Measurements from ENCODE around the gene BMP10.

BMP10 gene

DNA sequence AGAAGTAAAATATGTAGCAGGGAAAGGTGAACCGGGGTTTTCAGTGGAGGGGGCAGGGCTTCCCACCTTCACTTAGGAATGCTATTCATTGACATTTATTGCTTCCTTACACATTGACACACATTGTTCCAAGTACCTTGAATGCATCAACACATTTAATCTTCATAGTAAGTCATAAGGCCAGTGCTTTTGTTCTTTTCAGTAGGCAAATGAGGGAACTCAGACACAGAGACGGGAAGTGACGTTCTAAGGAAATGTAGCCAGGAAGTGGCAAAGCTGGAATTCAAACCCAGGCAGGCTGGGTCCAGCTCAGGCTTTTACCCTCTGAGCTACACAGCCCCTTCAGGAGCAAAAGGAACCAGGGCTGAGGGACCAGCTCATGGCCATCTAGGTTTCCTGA, 20.7 kb downstream of the BMP10 start:
- no peak for DNase-seq (ENCODE audit: low read depth)

DNA sequence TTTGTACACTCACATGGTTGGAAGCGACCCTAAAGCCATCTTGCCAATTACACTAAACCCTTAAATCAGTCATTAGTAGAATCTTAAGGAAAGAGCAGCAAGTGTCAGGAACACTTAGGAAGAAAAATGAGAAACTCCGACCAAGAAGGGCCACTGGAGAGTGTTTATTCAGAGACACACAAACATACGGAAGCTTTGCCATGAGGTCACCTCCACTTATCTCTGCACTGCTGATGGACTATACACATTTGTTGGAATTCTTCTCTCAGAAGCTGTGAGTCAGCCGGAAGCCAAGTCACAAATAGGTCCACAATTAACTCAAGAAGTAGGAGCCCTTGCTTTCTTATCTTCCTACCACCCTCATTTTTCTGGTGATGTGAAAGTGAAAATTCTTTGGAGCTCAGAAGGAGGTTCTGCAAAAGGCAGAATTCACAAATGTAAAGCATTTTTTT, 21.6 kb downstream of the BMP10 start:
- DNase-seq (ENCODE audit: low read depth): no peak

DNA sequence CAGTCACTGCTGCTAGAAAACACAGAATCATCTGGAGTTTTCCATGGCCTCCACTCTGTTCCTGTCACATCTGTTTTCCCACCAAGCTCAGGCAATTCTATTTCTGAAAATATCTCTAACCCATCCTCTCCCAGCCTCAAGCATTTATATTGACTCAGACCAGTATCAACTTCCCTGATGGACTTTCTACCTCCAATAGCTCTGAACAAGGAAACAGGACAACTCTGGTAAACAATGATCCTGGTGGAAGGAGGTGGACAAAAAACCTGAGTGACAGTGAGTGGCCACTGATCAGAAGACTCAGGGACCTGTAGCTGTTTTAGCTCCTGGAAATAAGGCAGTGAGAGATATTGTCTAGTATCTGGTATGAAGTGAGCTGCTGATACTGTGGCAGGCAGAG, 23.4 kb downstream of the BMP10 start:
- no peak for DNase-seq (ENCODE audit: low read depth)

DNA sequence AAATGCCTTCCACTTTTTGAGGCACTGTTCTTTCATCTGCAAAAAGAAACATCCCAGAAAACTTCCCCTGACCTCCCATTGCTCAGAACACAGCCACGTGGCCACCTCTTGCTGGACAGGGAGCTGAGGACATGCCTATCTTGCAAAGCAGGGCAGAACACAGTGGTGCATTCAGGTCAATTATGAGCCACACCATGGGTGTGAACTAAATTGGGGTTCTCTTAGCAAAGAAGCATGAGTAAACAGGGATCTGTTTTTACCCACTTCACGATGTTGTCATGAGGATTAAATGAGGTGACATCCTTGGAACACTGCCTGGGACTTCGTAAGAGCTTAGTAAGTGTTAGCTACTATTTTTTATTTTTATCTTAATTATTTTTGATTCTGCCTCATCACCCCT, 25.1 kb downstream of the BMP10 start:
- no peak for DNase-seq (ENCODE audit: low read depth)

DNA sequence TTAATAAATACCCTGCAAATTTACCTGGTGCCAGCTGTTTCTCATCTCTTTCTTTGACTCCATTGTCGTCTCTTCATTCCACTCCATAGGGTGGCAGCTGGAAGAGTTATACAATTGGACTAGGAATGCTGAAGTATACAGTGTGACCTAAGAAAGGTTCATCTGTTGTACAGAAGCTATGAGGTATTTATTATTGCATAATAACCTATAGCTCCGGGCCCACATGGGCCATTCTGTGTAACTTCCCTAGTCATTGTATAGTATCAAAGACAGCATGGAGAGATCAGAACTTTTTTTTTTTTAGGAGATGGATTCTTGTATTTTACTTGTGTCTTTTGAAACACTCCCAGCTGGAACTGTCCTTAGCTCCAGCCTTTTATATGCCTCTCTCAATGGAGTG, 26.2 kb downstream of the BMP10 start:
- DNase-seq (ENCODE audit: low read depth): no peak

DNA sequence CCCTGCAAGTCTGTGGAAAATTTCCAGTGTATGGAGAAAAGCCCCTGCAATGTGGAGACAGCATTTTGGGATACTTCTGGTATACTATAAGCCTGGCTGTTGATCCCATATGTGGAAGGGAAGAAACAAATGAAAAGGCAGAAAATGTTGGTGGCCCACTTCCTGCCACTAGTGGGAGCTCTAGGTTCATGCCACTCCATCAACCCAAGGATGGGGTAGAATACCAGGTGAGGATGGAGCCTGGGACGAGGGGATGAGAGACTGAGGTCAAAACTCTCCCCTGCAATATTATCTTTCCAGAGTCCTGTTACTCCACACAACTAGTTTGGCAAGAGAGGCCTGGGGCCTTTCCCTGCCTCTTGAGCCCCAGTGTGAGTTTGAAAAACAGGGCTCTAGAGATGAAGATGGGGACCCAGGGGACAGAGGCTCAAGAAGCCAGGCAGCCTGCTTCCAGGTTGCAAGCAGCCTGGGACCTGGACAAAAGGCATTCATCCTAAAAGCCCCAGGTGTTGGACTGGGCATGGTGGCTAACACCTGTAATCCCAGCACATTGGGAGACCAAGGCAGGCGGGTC, 31.9 kb downstream of the BMP10 start:
- DNase-seq (ENCODE audit: low read depth): no peak

DNA sequence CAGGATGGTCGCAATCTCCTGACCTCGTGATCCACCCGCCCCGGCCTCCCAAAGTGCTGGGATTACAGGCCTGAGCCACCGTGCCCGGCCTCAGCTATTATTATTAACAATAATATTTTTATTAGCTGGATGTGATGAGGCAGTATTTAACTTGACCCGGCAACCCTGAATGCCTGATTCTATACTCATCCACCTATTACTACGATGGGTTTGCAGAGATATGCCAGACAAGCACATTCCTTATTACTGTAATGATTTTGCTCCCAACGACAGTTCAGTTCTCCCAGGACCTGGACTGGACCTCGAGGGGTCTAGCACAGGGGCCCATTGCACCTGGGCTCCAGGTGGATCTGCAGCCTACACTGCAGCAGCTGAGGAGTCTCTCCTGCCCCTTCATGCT, 32.6 kb downstream of the BMP10 start:
- DNase-seq (ENCODE audit: low read depth): no peak

DNA sequence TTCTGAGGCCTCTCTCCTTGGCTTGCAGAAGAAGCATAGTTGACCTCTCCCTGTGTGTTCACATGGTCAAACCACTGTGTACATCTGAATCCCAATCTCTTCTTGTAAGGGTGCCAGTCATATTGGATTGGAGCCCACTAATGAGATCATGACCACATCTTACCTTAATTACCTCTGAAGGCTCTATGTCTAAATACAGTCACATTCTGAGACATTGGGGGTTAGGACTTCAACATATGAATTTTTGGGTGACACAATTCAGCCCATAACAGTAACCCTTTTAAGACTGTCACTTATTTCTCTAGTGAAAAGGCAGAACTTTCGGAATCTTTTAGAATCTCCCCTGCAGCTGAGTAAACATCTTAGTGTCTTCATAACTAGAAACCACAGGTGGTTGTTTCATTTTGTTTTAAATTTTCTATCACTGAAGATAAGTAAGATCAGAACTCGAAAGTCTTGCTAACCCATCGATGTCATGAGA, 33.3 kb downstream of the BMP10 start:
- no peak for DNase-seq (ENCODE audit: low read depth)

DNA sequence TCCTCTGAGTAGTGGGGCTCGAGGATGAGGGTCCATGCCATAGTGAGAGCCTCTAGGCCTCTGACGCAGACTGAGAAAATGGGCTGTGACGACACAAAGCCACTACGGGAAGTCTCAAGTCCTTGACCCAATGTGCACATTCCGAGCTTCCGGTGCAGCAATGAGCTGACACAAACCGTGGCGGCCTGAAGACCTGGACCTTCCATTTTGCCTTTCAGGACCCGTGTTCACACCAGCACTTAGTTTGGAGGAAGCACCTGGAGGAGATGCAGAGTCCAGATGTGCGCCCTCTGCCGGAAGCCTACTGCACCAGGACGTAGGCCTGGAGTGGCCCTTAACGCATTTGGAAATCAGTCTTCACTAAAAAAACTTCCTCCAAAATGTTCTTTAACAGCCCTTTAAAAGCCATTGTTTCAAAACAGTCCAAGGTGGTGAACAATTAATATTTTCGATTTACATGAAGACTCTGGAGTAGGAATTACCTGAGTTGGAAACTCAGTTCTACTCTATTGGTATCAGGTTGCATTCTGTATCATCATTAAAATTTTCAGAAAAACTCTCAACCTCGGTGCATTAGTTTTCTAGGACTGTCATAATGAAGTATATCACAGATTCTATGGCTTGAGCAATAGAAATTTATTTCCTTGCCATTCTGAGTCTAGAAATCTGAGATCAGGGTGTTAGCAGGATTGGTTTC, 33.9 kb downstream of the BMP10 start:
- DNase-seq (ENCODE audit: low read depth): peak; percentile 65

DNA sequence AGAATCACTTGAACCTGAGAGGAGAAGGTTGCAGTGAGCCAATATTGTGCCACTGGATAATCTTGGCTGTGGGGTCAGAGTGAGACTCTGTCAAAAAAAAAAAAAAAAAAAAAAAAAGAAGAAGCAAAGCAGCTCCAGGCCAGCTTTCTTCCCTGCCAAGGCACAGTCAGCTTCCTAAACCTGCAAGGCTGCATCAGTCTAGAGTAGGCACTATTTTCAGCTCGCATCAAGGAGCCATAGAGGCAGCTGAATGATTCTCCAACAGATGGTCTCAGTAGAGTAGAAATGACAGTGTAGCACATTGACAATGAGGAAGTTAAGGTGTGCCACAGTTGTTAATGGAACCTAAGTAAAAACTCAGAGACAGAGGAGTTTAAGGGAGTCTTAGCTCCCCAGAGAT, 35.6 kb downstream of the BMP10 start:
- DNase-seq (ENCODE audit: low read depth): no peak

DNA sequence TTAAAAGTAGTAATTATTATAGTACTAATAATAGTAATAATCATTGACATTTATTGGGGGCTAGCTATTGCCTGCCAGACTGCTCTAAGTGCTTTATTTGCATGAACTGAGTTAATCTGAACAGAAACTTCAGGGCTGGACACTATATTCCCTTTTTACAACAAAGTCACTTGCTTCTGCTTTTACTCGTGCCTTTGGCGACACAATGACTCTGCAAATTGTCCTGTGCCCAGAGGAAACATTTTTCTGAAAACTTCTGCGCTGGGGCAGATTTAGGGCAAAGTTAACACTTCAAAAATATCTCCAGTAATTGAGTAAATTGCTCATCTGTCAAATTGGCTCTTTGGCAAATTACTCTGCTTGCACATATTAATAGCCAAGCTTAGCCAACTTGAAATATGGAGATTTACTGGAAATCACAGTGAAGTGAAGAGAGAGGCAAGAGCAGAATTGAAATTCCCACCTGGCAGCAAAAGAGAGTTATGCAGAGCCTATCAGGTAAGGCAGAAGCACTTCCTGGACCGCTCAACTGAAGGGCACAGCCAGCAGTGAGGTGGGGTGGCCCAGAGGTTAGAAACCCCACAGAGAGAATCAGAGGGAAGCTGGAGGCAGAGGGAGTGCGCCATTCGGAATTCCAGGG, 36.3 kb downstream of the BMP10 start:
- no peak for DNase-seq (ENCODE audit: low read depth)

DNA sequence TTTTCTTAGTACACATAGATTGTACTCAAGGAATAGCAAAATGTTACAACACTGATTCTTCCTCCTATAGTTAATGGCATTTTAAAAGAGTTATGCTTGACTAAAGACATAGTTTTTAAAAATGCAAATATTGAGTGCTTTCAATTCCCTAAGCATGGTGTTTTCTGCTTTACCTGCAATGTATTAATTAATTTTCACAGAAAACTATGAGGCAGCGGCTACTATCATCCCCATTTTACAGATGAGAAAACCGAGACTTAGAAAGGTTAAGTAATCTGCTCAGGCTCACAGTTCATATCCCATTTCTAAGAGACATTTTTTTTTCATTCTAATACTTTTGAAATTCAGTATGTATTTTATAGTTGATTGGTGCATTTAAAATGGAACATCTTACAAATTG, 38.0 kb downstream of the BMP10 start:
- no peak for DNase-seq (ENCODE audit: low read depth)

DNA sequence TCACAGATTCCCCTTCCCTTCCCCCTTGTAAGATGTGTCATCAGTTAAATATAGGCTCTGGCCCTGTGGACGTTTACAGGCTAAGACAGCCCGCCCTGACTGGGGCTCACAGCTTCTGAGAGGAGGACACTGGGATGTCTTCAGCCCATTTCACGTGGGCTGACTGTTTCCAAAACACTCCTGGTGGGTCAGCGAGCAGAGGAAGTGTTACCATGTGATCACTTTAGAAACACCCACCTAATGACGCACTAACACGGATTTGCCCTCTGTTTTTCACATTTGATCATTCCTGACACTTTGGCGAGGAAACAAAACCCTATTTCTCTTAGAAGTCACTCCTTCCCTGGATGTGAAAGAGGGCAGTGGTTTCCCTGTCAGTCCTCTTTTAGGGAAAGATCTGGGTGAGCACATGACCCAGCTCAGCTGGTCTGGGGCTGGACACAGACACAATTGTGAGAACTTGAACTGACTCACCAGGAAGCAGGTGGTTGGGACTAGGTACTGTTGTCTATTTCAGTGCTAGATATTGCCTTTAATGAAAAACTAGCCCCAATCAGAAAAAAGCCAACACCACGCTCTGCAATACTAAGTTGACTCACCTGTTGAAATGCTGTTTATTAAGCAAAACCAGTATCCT, 38.8 kb downstream of the BMP10 start:
- peak; percentile 17 for DNase-seq (ENCODE audit: low read depth)

DNA sequence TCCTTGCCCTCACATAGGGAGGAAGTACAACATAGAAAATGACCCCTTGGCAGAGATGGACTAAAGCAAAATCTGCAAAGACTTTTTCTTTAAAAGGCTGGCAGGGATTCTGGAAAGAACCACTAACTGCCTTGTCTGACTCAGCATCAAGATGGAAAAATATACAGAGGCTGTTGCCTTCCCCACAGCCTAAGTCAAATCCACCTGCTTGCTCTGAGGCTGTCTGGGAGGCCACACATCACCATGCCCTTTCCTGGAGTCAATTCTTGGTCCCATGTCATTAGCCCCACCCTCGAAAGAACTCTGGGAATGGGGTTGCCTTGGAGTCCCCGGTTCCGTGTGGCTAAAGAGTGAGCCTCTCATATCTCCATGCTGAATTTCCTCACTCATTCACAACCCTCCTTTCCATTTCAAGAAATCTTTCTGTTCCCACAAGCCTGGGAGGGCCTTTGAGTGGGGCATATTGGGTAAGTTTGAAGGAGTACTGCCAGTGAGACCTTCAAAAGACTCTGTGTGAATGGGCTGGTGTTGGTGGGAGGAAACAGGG, 39.4 kb downstream of the BMP10 start:
- no peak for DNase-seq (ENCODE audit: low read depth)

DNA sequence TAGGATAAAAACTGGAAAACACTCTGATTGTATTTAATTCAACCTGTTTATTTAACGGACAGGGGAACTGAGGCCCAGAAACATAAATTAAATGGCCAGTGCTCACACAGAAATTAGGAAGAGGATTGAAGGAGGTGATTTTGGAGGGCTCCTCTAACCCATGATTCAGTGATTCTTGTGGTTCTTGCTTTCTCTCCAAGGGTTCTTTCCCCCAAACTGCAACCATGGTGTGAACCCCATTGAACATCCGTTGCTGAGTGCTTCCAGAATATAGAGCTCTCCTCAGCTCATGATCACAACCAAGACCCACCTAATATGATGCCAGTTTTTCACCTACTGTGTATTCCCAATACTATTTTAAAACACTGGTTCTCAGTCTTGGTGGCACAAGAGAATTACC, 41.4 kb downstream of the BMP10 start:
- no peak for DNase-seq (ENCODE audit: low read depth)

DNA sequence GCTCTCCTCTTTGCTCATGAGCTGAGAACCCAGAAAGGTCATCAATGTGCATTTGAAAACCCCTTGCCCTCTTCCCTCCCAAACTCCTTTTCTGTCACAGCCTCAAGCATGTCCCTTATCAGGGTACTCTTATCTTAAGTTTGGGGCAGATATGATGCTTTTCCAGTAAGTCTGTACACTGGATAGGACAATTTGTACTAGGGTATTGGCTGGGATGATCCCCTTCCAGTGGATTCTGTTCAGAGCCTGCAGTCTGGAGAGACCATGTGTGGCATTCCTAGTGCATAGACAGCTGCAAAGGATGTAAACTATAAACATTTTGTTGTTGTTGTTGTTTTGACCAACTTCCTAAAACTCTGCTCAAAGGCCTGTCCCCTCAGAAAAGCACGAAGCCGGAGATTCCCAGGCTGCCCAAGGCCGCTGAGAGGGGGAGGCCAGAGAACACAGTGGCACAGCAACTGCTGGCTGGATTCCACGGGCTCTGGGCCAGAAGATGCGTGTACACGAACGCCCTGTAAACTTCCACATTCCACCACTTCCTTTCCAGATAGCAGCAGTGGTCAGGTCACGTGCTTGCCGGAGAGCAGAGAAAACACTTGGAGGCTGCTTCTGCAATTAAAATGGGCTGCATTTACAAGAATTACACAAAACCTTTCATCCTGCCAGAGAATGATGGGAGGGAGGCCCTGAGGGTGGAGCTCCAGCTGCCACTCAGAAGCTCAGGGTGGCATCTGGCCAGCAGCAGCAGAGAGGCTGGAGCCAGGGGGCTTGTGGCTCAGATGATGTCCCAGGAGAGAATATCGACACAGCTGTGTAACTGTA, 42.1 kb downstream of the BMP10 start:
- DNase-seq (ENCODE audit: low read depth): peak; percentile 34

DNA sequence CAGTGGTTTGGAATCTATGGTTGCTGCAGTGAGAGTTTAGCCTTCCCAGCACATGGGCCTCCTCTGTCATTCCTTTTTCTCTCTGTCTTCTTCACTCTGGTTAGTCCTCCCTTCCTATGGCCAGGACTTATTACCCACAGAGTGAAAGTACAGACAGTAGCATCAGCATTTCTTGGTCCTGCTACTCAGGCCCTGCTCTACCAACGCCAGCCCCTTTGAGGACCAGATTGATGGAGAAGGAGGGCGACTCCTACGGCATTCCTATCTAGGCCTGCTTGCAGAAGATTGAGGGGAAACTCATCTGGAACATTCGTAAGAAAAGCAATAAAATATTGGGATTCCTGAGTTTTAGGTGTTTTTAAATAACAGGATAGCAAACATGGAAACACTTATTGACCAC, 43.5 kb downstream of the BMP10 start:
- DNase-seq (ENCODE audit: low read depth): no peak

DNA sequence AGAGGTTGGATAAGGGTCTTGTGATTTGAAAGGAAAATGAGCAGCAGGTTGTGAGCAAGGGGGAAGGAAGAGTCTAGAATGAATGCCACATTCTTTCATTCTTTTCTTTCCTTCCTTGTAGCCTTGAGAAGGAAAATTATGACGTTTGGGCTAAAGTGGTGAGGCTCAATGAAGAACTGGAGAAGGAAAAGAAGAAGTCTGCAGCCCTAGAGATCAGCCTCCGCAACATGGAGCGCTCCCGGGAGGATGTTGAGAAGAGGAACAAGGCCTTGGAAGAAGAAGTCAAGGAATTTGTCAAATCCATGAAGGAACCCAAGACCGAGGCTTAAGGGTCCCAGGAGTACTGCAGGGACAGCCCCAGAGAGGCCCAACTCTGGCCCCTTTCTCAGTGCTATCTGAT, 45.3 kb downstream of the BMP10 start:
- no peak for DNase-seq (ENCODE audit: low read depth)

DNA sequence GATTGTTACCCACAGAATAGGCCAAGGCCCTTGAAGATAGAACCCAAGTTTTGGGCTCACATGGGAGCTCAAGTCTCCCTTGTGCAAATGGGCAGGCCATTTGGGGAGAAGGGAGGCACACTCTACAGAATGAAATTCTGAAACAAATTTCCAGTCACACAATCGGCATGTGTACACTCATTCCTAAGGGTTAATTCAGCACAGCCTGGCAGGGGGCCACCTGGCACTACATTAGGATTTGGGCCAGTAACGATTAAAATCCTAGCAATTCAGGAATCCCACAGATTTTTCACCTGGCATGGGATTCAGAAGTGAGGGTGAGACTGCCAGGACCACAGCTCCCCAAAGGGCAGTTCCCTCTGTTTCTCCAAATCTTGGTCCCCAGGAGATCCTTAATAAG, 46.4 kb downstream of the BMP10 start:
- no peak for DNase-seq (ENCODE audit: low read depth)

DNA sequence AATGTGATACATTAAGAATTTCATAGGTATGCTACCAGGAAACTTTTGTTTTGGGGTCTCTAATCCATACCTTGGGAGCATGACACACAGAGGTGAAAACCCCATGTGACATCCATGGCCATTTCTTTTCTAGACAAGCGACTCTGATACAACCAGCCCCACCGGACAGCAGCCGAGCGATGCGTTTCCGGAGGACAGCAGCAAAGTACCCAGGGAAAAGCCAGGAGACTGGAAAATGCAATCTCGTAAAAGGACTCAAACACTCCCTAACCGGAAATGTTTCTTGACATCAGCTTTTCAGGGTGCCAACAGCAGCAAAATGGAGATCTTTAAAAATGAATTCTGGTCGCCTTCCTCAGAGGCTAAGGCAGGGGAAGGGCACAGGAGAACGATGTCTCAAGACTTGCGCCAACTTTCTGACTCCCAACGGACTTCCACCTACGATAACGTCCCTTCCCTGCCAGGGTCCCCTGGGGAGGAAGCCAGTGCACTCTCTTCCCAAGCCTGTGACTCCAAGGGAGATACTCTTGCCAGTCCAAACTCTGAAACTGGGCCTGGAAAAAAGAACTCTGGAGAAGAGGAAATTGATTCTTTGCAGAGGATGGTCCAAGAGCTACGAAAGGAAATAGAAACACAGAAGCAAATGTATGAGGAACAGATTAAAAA, 48.9 kb downstream of the BMP10 start:
- DNase-seq (ENCODE audit: low read depth): no peak

DNA sequence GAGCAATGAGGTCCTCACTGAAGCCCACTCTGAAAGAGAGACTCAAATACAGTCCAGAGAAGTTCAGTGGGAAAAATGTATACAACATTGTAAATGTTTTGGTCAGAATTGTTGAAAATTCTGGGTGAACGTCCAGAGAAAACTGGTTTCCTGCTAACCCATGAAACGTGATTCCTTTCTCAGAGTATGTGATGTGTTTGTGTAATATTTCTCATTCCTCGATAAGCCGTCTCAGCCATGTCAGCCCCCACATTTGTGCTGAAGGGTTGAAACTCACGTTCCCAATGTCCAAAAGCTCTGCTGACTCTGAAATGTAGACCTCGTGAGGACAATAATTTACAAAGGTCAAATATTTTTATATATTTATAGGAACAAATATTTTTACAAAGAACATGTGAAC, 51.6 kb downstream of the BMP10 start:
- DNase-seq (ENCODE audit: low read depth): no peak
